Activated CD4-positive, alpha-beta T cell treated with anti-CD3 and anti-CD28 coated beads for 36 hours (primary cell): ENCODE measurements around the gene MAP3K15. TPM values are rescaled to one million over a fixed set of nuclear protein-coding genes. Genes with fewer than 3 reads are reported as not detected.

ENCODE experiments used
- total RNA-seq, 2 experiments: library from RNA; stranded (reverse); gene quantifications; one replicate each; pipeline ENCODE4 v1.2.3, GENCODE V29; 2021

MAP3K15 gene
- total RNA-seq, 2 experiments from 2014 or later, result 1.0 to 1.2 TPM

Other genes starting within 250 kb of the MAP3K15 start
- 100 to 1,000 TPM; 204 to 217 TPM for gene PDHA1, start 171.6 kb downstream of the MAP3K15 start, total RNA-seq